Nephron (organoid): ENCODE data around the gene PCSK2.

ENCODE experiments used
- H3K27ac Mint-ChIP-seq, 3 experiments: 2 replicates each; pipeline ENCODE4 v1.8.0; 2020; ENCODE audit warnings: mixed read lengths in 3 of 3, mild to moderate bottlenecking in 2 of 3, moderate library complexity in 1 of 3
- H3K27me3 Mint-ChIP-seq: 2 replicates; pipeline ENCODE4 v1.8.0; 2021; ENCODE audit warnings: low read depth, mild to moderate bottlenecking, moderate library complexity, mixed read lengths
- H3K36me3 Mint-ChIP-seq: 2 replicates; pipeline ENCODE4 v1.8.0; 2020; ENCODE audit warnings: low read depth, mixed read lengths
- H3K4me1 Mint-ChIP-seq: 2 replicates; pipeline ENCODE4 v1.8.0; 2020; ENCODE audit warnings: mixed read lengths
- H3K4me3 Mint-ChIP-seq, 3 experiments: 2 replicates each; pipeline ENCODE4 v1.8.0; 2020; ENCODE audit warnings: mild to moderate bottlenecking in 3 of 3, mixed read lengths in 3 of 3, moderate library complexity in 2 of 3
- H3K9me3 Mint-ChIP-seq: 2 replicates; pipeline ENCODE4 v1.8.0; 2020; ENCODE audit warnings: mixed read lengths
- CTCF ChIP-seq, 3 experiments: fragments of 200-600 bp; sonication (generic); IDR thresholded peaks; one replicate each; pipeline ENCODE4 v1.5.0; 2021; ENCODE audit warnings: antibody characterized with exemption in 3 of 3; ENCODE audit not compliant: unreplicated experiment in 3 of 3

Gene PCSK2

GRCh38 chr20:17530716-17531664, 304.1 kb downstream of the PCSK2 start, which contains the start of gene BFSP1:
BFSP1 (minus strand) TSS chr20:17531379; CDS start chr20:17531329, 50 bp downstream.
- Mint-ChIP-seq H3K27me3 (peaks cover 9% of the 10 kb centered on the region), H3K4me3 (peak within 1 kb of the TSS; percentile 87 to 97 (median 94)), H3K4me1 (peaks cover 24% of the 10 kb centered on the region), H3K9me3 (no peaks in the 10 kb centered on the region), H3K36me3 (no peaks in the 10 kb centered on the region), H3K27ac (peak within 1 kb of the TSS; percentile 97 to 98 (median 97))
- TF ChIP-seq CTCF (IDR thresholded peaks at IDR 0.05; ENCODE audit: unreplicated experiment in 3 of 3), result no peak

GRCh38 chr20:17531665-17532025, 304.8 kb downstream of the PCSK2 start:
- Mint-ChIP-seq H3K27me3 (peaks cover 9% of the 10 kb centered on the region), H3K36me3 (no peaks in the 10 kb centered on the region), H3K4me1 (peaks cover 25% of the 10 kb centered on the region), H3K4me3 (peak overlapping the region; percentile 87 to 97 (median 94)), H3K27ac (peak overlapping the region; percentile 97 to 98 (median 97)), H3K9me3 (no peaks in the 10 kb centered on the region)
- no peak for TF ChIP-seq CTCF (IDR thresholded peaks at IDR 0.05; ENCODE audit: unreplicated experiment in 3 of 3)

GRCh38 chr20:17533396-17533795, 306.6 kb downstream of the PCSK2 start:
- H3K27me3 Mint-ChIP-seq, result peaks cover 9% of the 10 kb centered on the region
- TF ChIP-seq CTCF (IDR thresholded peaks at IDR 0.05; ENCODE audit: unreplicated experiment in 3 of 3), result no peak
- peak overlapping the region in 1 of 3 experiments; percentile 34 for H3K4me3 Mint-ChIP-seq
- no peaks in the 10 kb centered on the region for H3K9me3 Mint-ChIP-seq
- H3K4me1 Mint-ChIP-seq, result peaks cover 30% of the 10 kb centered on the region
- peak overlapping the region in 2 of 3 experiments; percentile 44 to 54 for H3K27ac Mint-ChIP-seq
- no peaks in the 10 kb centered on the region for H3K36me3 Mint-ChIP-seq

- H3K9me3 Mint-ChIP-seq, result no peaks in the 10 kb centered on the region
- H3K4me3 Mint-ChIP-seq, result no peak overlapping the region
- no peaks in the 10 kb centered on the region for H3K36me3 Mint-ChIP-seq
- no peak for TF ChIP-seq CTCF (IDR thresholded peaks at IDR 0.05; ENCODE audit: unreplicated experiment in 3 of 3)
- peaks cover 9% of the 10 kb centered on the region for H3K27me3 Mint-ChIP-seq
- peaks cover 30% of the 10 kb centered on the region for H3K4me1 Mint-ChIP-seq
- H3K27ac Mint-ChIP-seq, result peak overlapping the region in 2 of 3 experiments; percentile 20 to 44
Observed at GRCh38 chr20:17534077-17534476, 307.2 kb downstream of the PCSK2 start.
